H1 (cell line): ENCODE data around the gene PSMD6. TPM values are rescaled to one million over a fixed set of nuclear protein-coding genes. Genes with fewer than 3 reads are reported as not detected.

Source experiments
- CTCF ChIA-PET: fragments of 300-600 bp; sonication (Branson Sonifier 250); formaldehyde crosslinking; loops from one replicate; lab custom pipeline; 2021; ENCODE audit not compliant: partially characterized antibody; lab: Charles Lee
- POLR2A ChIA-PET: fragments of 300-600 bp; sonication (Branson Sonifier 250); formaldehyde crosslinking; loops from one replicate; lab custom pipeline; 2021; ENCODE audit warnings: inconsistent platforms; ENCODE audit not compliant: partially characterized antibody; lab: Charles Lee
- DNase-seq, 2 experiments: peaks; one replicate each; pipeline versions ENCODE4 v3.0.0 to v3.0.0-alpha.2; 2010 to 2022; ENCODE audit warnings: low spot score in 2 of 2, low read depth in 1 of 2, mixed read lengths in 1 of 2
- FAIRE-seq: peaks from 2 replicates; lab custom pipeline; 2011; peaks lifted over from hg19 to GRCh38; lab: Jason Lieb, UNC
- H2AFZ ChIP-seq: 2 replicates; pipeline ENCODE4 v1.8.1; 2012; ENCODE audit warnings: low read length, inconsistent platforms
- H2AK5ac ChIP-seq: 2 replicates; pipeline ENCODE4 v1.6.1; 2013; ENCODE audit warnings: low read depth, low read length
- H2BK120ac ChIP-seq: replicated peaks from 2 replicates; pipeline ENCODE3; 2013; ENCODE audit warnings: low read depth, low read length, inconsistent platforms
- H2BK12ac ChIP-seq: 2 replicates; pipeline ENCODE4 v1.6.1; 2013; ENCODE audit warnings: low read depth, low read length
- H2BK15ac ChIP-seq: 2 replicates; pipeline ENCODE4 v1.6.1; 2013; ENCODE audit warnings: low read length
- H2BK20ac ChIP-seq: 2 replicates; pipeline ENCODE4 v1.6.1; 2013; ENCODE audit warnings: low read length
- H2BK5ac ChIP-seq: 2 replicates; pipeline ENCODE4 v1.6.1; 2013; ENCODE audit warnings: low read depth, low read length
- H3K14ac ChIP-seq: 2 replicates; pipeline ENCODE4 v1.6.1; 2013; ENCODE audit warnings: inconsistent platforms; ENCODE audit not compliant: insufficient read length
- H3K18ac ChIP-seq: 2 replicates; pipeline ENCODE4 v1.6.1; 2013; ENCODE audit warnings: low read length; ENCODE audit errors: extremely low read depth
- H3K23ac ChIP-seq: 2 replicates; pipeline ENCODE4 v1.6.1; 2013; ENCODE audit warnings: inconsistent platforms; ENCODE audit not compliant: insufficient read length
- H3K23me2 ChIP-seq: 2 replicates; pipeline ENCODE4 v1.6.1; 2013; ENCODE audit warnings: low read depth, low read length
- H3K27ac ChIP-seq: 2 replicates; pipeline ENCODE4 v1.6.1; 2011; ENCODE audit warnings: low read depth, low read length, inconsistent platforms
- H3K27me3 ChIP-seq, 4 experiments: replicated peaks in 1 of 4; 1 replicate in 1 of 4; 2 replicates in 3 of 4; pipeline versions ENCODE4 v1.6.1 to v1.8.1; 2011 to 2013; ENCODE audit warnings: low read length in 3 of 4, mild to moderate bottlenecking in 3 of 4, inconsistent platforms in 2 of 4, mixed read lengths in 2 of 4, moderate library complexity in 1 of 4; ENCODE audit not compliant: control insufficient read depth in 3 of 4, insufficient read depth in 3 of 4; ENCODE audit errors: extremely low read depth in 1 of 4
- H3K36me3 ChIP-seq, 4 experiments: 2 replicates each; pipeline versions ENCODE4 v1.6.1 to v1.8.1; 2011 to 2013; ENCODE audit warnings: mild to moderate bottlenecking in 4 of 4, low read length in 3 of 4, moderate library complexity in 2 of 4, control low read depth in 1 of 4, inconsistent platforms in 1 of 4; ENCODE audit not compliant: insufficient read depth in 4 of 4, control insufficient read depth in 2 of 4
- H3K4ac ChIP-seq: replicated peaks from 2 replicates; pipeline ENCODE3; 2013; ENCODE audit warnings: low read length, low read depth, mixed read lengths, inconsistent platforms; ENCODE audit not compliant: insufficient read length
- H3K4me1 ChIP-seq, 4 experiments: replicated peaks in 1 of 4; 1 replicate in 1 of 4; 2 replicates in 3 of 4; pipeline versions ENCODE4 v1.6.1 to v1.8.1; 2011 to 2013; ENCODE audit warnings: low read length in 3 of 4, inconsistent platforms in 2 of 4, mixed read lengths in 1 of 4; ENCODE audit not compliant: insufficient read depth in 4 of 4, control insufficient read depth in 3 of 4
- H3K4me2 ChIP-seq, 2 experiments: 2 replicates each; pipeline versions ENCODE4 v1.6.1 to v1.8.1; 2011 to 2013; ENCODE audit warnings: low read depth in 2 of 2, low read length in 2 of 2, control low read depth in 1 of 2, inconsistent platforms in 1 of 2, mild to moderate bottlenecking in 1 of 2; ENCODE audit not compliant: insufficient read depth in 1 of 2
- H3K4me3 ChIP-seq, 4 experiments: fragments of 200-600, 300-600 bp in 1 of 4; sonication (generic), shearing (Covaris generic), sonication (Bioruptor Twin) in 1 of 4; 2 replicates each; pipeline versions ENCODE4 v1.5.1 to v1.8.1; 2011 to 2016; ENCODE audit warnings: low read length in 4 of 4, low read depth in 3 of 4, control low read depth in 2 of 4, inconsistent platforms in 2 of 4, mild to moderate bottlenecking in 2 of 4, mixed read lengths in 1 of 4, moderate library complexity in 1 of 4; ENCODE audit not compliant: insufficient read depth in 2 of 4; ENCODE audit errors: extremely low read depth in 1 of 4
- H3K56ac ChIP-seq: replicated peaks from 2 replicates; pipeline ENCODE3; 2013; ENCODE audit warnings: low read depth, mild to moderate bottlenecking, mixed read lengths, low read length, inconsistent platforms; ENCODE audit not compliant: insufficient read length
- H3K79me1 ChIP-seq: 2 replicates; pipeline ENCODE4 v1.6.1; 2013; ENCODE audit warnings: low read depth, low read length, control low read depth
- H3K79me2 ChIP-seq, 2 experiments: 2 replicates each; pipeline versions ENCODE4 v1.6.1 to v1.8.1; 2012 to 2013; ENCODE audit warnings: low read length in 2 of 2, mild to moderate bottlenecking in 2 of 2, inconsistent platforms in 1 of 2; ENCODE audit not compliant: insufficient read depth in 2 of 2, control insufficient read depth in 1 of 2
- H3K9ac ChIP-seq, 4 experiments: replicated peaks in 1 of 4; 1 replicate in 1 of 4; 2 replicates in 3 of 4; pipeline versions ENCODE4 v1.6.1 to v1.8.1; 2011 to 2013; ENCODE audit warnings: low read depth in 3 of 4, low read length in 3 of 4, control low read depth in 2 of 4, mild to moderate bottlenecking in 2 of 4, moderate library complexity in 2 of 4, inconsistent platforms in 1 of 4; ENCODE audit errors: extremely low read depth in 1 of 4
- H3K9me3 ChIP-seq, 2 experiments: 2 replicates each; pipeline versions ENCODE4 v1.6.1 to v1.8.1; 2012 to 2013; ENCODE audit warnings: mild to moderate bottlenecking in 2 of 2, moderate library complexity in 2 of 2, control low read depth in 1 of 2, inconsistent platforms in 1 of 2, low read depth in 1 of 2, low read length in 1 of 2, mixed read lengths in 1 of 2; ENCODE audit not compliant: insufficient read depth in 2 of 2
- H4K20me1 ChIP-seq, 2 experiments: replicated peaks in 1 of 2; 2 replicates each; pipeline versions ENCODE3 to v1.8.1; 2011 to 2013; ENCODE audit warnings: inconsistent platforms in 2 of 2, low read length in 2 of 2, mild to moderate bottlenecking in 1 of 2; ENCODE audit not compliant: insufficient read depth in 2 of 2, control insufficient read depth in 1 of 2
- H4K5ac ChIP-seq: 2 replicates; pipeline ENCODE4 v1.6.1; 2013; ENCODE audit warnings: low read length, low read depth, mixed read lengths, inconsistent platforms; ENCODE audit not compliant: insufficient read length
- H4K8ac ChIP-seq: 2 replicates; pipeline ENCODE4 v1.8.0; 2013; ENCODE audit warnings: mild to moderate bottlenecking, moderate library complexity, low read length, inconsistent platforms; ENCODE audit not compliant: insufficient read depth; ENCODE audit errors: extremely low read depth
- H4K91ac ChIP-seq: replicated peaks from 2 replicates; pipeline ENCODE3; 2013; ENCODE audit warnings: low read length, mixed read lengths, inconsistent platforms; ENCODE audit not compliant: insufficient read length
- BACH1 ChIP-seq: IDR thresholded peaks from 2 replicates; pipeline ENCODE4 v1.6.1; 2012; ENCODE audit warnings: low read length, improper control_type of control experiment
- BRCA1 ChIP-seq: IDR thresholded peaks from 2 replicates; pipeline ENCODE4 v1.6.1; 2012; ENCODE audit warnings: low read depth, low read length, improper control_type of control experiment
- CBX5 ChIP-seq: fragments of 300-800, 300-1000 bp; sonication (generic); IDR thresholded peaks from 2 replicates; pipeline ENCODE4 v1.7.1; 2016; ENCODE audit warnings: antibody characterized with exemption, low read length, low read depth
- CBX8 ChIP-seq: fragments of 300-800, 300-1000 bp; sonication (generic); IDR thresholded peaks from 2 replicates; pipeline ENCODE4 v1.7.1; 2016; ENCODE audit warnings: low read depth, low read length, borderline replicate concordance
- KDM4A ChIP-seq: IDR thresholded peaks from one replicate; pipeline ENCODE4 v1.7.1; 2012; ENCODE audit warnings: low read depth, mild to moderate bottlenecking, moderate library complexity, low read length, inconsistent platforms; ENCODE audit not compliant: severe bottlenecking
- SP1 ChIP-seq: IDR thresholded peaks from 2 replicates; pipeline ENCODE4 v1.6.1; 2011; ENCODE audit warnings: low read depth, low read length
- SP2 ChIP-seq: IDR thresholded peaks from 2 replicates; pipeline ENCODE4 v1.6.1; 2012; ENCODE audit warnings: mild to moderate bottlenecking, low read length, inconsistent platforms
- ZNF274 ChIP-seq: IDR thresholded peaks from 2 replicates; pipeline ENCODE4 v1.7.0; 2012; ENCODE audit warnings: low read length, borderline replicate concordance; ENCODE audit errors: extremely low read depth
- WGBS, 2 experiments: shearing (Covaris generic) in 1 of 2; methylation state at CpG; one replicate each; pipeline versions ENCODE4 v1.1.6 to v1.1.7; 2013 to 2015; ENCODE audit warnings: low lambda C conversion rate in 2 of 2, mixed read lengths in 2 of 2, inconsistent platforms in 1 of 2, low coverage in 1 of 2, missing lambda C conversion rate in 1 of 2; ENCODE audit not compliant: insufficient replicate concordance in 2 of 2, insufficient coverage in 1 of 2, insufficient read length in 1 of 2; ENCODE audit errors: extremely low coverage in 1 of 2, missing lambda C conversion rate in 1 of 2; 5-methylcytosine and 5-hydroxymethylcytosine counted together
- polyA plus RNA-seq, 7 experiments: library from polyadenylated mRNA; depleted of rRNA in 3 of 7; stranded (reverse) in 5 of 7; unstranded in 2 of 7; fragments of >200 nt in 5 of 7; fragments of 200-250 nt in 2 of 7; gene quantifications; 1 replicate in 5 of 7; 2 replicates in 1 of 7; 4 replicates in 1 of 7; pipeline versions ENCODE4 v1.2.1 to v1.2.3, GENCODE V29; 2011 to 2013; ENCODE audit warnings: missing spikeins in 2 of 7, mixed read lengths in 2 of 7
- total RNA-seq: library from RNA; stranded (reverse); fragmentation: NEBNext Ultra II Directional; extraction: Animal tissue kit (Norgen Biotek cat#: 25700); gene quantifications from 2 replicates; pipeline ENCODE4 v1.2.1, GENCODE V29; 2021

PSMD6 gene
- total and polyA plus RNA-seq, 2 of the 8 experiments (the other 6 are each of a cell fraction or from before 2014, with no cell fraction given): 43.7 to 104 TPM

DNA sequence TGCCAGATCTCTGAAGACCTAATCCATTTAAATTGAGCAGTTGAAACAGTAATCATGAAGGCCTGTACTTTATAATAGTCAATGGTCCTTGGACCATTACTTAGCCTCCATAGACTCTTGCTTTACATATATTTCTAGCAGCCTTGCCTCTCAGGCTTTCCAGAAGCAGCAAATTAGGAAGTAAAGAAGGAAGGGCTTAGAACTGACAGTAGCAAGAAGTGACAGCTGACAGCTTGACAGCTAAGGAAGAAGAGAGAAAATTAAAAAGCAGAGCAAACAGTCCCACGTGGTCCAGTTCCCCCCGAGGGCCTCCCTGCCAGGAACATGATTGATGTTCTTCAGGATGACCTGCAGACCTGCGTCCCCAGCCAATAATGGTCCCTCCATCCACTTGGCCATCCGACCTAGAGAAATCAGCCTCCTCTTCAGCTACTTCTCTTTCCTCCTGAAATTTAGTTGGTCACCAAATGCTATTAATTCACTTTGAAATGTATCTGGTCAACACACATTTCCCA lies 15.0 kb upstream of the PSMD6 start:
- no peak overlapping the region for H2AK5ac ChIP-seq
- H3K4me2 ChIP-seq: no peak overlapping the region
- H2BK12ac ChIP-seq: no peak overlapping the region
- H3K27me3 ChIP-seq: no peaks in the 10 kb centered on the region
- H3K9me3 ChIP-seq: no peaks in the 10 kb centered on the region
- no peak overlapping the region for H2BK120ac ChIP-seq
- H3K4me3 ChIP-seq: no peak overlapping the region
- H3K18ac ChIP-seq: no peak overlapping the region
- H3K36me3 ChIP-seq: no peaks in the 10 kb centered on the region
- H3K79me2 ChIP-seq: no peaks in the 10 kb centered on the region
- DNase-seq (no peak), FAIRE-seq (no peak)
- H3K4ac ChIP-seq: no peak overlapping the region
- no peaks in the 10 kb centered on the region for H4K20me1 ChIP-seq
- no peak for TF ChIP-seq ZNF274
- no peak for TF ChIP-seq SP1
- no peak for TF ChIP-seq BRCA1
- TF ChIP-seq KDM4A: no peak
- no peak for TF ChIP-seq BACH1
- no peak for TF ChIP-seq SP2
- TF ChIP-seq CBX8: no peak
- TF ChIP-seq CBX5: no peak
- ChIA-PET POLR2A (no interaction called here), CTCF (interaction anchor here (0.6 to 2.1 kb wide), 7 partner anchors 8 to 446 kb away, joined by 3 to 12 read pairs (median 3); no protein-coding TSS in a partner anchor)
- H2BK15ac ChIP-seq: no peak overlapping the region
- no peak overlapping the region for H4K91ac ChIP-seq
- H3K56ac ChIP-seq: no peak overlapping the region
- no peak overlapping the region for H2BK20ac ChIP-seq
- H3K14ac ChIP-seq: no peak overlapping the region
- no peak overlapping the region for H3K27ac ChIP-seq
- no peaks in the 10 kb centered on the region for H3K4me1 ChIP-seq
- H2BK5ac ChIP-seq: no peak overlapping the region
- H3K9ac ChIP-seq: no peak overlapping the region
- H4K8ac ChIP-seq: no peak overlapping the region
- H3K23ac ChIP-seq: no peak overlapping the region
- WGBS, 2 experiments: 82% methylated on average over 4 of the region's 4 CpGs; no CpG with 5 or more reads in 1 of the 2 experiments
- no peaks in the 10 kb centered on the region for H3K23me2 ChIP-seq
- no peak overlapping the region for H4K5ac ChIP-seq
- H3K79me1 ChIP-seq: no peaks in the 10 kb centered on the region
- H2AFZ ChIP-seq: no peak overlapping the region
